HG03280 (cell line): ENCODE measurements around the gene ZGRF1.
"Not testable (repeated sequence)": the region's sequence is repeated elsewhere in the genome, so short reads cannot be mapped to it uniquely, and the experiment has no call there.

Experiments
- ATAC-seq: cut with Tn5 transposase; IDR thresholded peaks from one replicate; pipeline ENCODE4 v1.9.1; 2021; ENCODE audit warnings: mild to moderate bottlenecking, moderate library complexity; ENCODE audit not compliant: unreplicated experiment

ZGRF1 gene

DNA sequence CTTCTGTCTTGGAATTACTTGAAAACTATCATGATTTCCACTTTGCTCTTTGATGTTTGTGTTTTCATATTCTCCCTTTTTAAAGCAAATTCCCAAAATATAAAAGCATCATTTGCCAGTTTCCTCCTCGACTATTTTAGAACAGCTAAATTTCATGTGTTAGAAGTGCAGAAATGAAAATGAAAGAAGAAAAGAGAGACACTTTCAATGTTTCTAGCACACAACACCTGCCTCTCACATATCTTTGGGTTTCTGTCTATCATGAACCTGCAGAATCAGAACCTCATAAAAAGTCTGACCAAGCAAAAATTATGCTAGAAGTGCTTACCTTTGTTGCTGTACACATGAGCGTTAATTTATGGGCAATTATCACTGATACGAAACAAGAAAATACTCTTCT is 118.8 kb downstream of the ZGRF1 start:
- ATAC-seq, result no peak

DNA sequence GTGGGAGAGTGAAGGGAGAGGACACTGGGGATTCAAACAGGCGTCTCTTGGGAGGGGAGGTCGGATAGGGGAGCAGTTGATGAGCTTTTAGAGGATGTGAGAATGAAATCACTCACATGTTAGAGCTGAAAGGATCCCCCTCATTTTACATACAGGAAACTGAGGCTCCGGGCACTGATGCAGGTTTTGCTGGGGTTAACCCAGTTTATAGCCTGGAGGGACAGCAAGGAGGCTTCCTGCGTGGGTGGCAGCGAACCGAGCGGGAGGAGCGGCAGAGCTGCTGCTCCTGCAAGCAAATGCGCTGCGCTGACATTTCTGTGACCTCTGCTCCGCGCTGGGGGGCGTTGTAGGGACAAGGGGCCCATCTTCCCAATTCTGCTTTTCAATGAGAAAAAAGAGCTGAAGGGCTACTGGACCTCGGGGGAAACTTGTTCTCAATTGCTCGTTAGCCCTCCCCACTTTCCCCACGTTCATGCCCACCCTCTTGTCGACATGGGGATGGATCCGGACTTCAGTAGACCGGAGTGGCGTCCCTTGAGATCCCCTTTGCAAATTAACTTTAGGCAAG is 119.6 kb downstream of the ZGRF1 start:
- ATAC-seq, result peak; percentile 7

DNA sequence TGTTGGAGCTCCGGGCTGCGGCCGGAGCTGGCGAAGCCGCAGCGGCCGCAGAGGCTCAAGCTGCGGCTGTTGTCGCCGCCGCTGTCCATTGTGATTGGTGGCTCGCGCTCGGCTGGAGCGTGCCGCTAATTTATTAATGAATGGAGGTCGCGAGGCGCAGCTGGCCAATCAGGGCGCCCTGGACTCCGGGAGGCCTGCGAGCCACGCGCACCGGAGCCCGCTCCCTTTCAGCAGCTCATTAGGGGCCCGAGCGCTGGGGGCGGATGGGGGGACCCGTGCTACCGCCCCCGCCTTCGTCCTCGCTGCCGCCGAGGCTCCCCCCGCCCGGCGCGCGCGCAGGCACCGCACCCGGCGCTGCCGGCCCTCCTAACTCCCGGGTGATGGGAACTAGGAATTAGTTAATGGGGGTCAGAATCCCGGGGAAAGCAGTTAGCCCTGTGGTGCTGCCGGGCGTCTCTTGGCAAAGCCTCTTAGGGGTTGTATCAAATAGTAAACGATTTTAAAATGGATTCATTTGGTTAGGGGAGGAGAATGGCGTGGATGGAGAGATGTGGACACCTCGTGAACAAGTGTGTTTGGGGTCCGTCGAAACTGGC is 120.1 kb downstream of the ZGRF1 start:
- peak; percentile 25 for ATAC-seq

DNA sequence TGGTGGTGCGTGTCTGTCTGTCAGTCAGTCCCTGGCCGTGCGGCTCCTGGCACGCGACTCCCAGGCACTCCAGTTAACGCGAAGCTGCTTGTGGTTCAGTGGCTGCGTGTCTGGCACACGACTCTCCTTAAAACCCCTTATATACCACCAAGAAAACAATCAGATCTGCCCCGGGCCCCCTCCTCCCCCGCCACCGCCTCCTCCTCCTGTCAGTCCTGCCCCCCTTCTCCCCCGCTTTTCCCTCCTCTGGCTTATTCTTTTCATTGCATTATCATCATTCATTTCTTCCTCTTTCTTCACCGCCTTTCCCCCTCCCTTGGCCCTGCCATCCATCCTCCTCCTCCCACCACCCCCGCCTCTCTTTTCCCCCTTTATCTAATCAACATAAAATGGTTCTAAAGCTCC is 120.6 kb downstream of the ZGRF1 start, which contains the start of gene NEUROG2:
TSS of gene NEUROG2 (minus strand) at position 115 of the 405 bp plus-strand sequence. CDS start 705 bp downstream, outside the sequence.
- ATAC-seq, result no peak

DNA sequence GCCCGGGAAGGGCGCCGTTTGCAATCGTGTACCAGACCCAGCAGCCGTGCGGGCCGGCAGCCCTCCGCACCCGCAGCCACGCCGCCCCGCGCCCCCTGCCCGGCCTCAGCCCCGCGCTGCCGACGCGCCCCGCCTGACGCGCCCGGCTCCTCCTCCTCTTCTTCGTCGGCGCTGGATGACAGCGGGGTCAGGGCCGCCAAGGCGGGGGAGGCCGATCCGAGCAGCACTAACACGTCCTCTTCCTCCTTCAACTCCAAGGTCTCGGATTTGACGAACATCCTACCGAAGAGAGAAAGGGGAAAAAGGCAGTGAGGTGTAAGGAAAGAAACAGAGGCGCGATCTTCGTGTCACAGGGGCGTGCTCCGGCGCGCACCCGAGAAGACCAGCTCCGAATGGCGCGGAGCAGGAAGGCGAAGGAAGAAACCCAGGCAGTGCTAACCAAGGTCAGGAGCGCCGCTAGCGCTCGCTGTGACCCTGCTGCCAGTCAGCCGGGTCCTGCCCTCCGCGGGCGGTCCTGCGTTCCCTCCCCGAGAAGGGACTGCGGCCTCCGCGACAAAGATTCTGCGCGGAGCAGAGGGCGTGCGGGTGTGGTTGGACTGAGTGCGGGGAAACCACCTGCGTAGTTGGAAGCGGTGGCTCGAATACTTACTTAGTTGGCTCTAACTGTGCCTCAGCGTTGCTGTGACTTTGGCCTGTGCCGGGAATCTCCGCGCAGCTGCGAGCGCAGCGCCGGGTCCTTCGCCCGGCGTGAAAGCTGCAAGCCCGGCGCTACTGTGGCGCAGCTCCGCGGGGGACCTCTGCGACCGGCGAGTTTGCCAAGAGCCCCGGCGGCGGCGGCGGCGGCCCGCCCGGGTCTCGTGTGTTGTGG is 121.3 kb downstream of the ZGRF1 start:
- ATAC-seq, result peak; percentile 40

DNA sequence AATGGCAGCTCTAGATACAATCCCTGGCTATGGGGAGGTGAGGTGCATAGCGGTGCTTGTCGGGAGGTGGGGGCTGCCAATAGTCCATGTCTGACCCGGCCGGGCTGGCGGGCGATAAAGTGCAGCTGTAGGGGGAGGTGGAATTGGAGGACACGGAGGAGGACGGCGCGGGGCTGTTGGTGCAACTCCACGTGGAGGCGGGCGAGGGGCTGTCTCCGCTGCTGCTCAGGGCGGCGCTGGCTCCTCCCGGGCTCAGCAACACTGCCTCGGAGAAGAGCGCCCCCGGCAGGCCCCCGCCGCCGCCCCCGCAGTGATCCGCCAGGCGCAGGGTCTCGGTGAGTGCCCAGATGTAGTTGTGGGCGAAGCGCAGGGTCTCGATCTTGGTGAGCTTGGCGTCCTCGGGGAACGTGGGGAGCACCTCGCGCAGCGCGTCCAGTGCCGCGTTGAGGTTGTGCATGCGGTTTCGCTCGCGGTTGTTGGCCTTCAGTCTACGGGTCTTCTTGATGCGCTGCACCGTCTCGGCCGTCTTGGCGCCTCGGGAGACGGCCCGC is 122.0 kb downstream of the ZGRF1 start:
- ATAC-seq, result peak; percentile 18

DNA sequence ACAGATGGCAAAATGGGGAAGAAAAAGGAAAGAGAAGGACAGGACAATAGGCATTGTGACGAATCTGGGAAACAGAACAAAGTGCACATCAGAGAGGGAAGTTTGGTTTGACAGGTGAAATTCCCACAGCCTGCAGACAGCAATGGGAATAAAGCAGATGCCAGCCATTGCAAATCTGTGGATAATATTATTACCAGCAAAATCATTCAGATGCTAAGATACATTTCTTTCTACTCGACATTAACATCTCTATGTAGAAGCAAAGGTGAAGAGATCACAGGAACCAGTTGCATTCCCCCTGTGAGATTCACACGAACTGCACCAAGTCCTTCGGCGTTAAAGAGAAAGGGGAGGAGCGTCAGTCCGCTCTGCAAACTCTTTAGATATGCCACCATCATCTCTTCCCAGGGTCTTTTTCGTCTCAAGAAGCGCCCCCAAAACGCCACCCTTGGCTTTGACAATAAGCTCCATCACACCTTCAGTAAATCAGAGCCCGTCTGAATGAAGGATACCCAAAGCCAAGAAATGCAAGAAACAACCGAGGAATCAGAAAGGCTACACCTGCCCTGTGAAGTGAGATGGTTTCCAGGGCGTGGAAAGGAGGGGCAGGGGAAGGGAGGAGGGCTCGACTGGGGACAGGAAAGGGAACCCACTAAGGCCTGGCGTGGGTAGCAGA is 122.6 kb downstream of the ZGRF1 start:
- ATAC-seq, result peak; percentile 19

DNA sequence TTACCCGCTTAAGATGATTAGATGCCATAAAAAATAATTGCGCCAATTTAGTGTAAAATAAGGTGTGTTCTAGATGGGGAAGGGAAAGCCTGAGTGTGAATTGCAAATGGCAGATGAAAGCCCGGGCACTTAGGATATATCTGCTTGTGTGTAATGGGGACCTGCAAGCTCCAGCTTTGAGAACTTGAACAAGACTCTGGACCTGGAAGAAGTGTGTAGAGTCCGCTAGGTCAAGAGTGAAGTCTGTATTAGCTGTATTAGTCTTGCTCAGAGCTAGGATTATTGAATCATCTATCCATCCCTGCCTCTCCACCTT is 124.9 kb downstream of the ZGRF1 start:
- no peak for ATAC-seq

DNA sequence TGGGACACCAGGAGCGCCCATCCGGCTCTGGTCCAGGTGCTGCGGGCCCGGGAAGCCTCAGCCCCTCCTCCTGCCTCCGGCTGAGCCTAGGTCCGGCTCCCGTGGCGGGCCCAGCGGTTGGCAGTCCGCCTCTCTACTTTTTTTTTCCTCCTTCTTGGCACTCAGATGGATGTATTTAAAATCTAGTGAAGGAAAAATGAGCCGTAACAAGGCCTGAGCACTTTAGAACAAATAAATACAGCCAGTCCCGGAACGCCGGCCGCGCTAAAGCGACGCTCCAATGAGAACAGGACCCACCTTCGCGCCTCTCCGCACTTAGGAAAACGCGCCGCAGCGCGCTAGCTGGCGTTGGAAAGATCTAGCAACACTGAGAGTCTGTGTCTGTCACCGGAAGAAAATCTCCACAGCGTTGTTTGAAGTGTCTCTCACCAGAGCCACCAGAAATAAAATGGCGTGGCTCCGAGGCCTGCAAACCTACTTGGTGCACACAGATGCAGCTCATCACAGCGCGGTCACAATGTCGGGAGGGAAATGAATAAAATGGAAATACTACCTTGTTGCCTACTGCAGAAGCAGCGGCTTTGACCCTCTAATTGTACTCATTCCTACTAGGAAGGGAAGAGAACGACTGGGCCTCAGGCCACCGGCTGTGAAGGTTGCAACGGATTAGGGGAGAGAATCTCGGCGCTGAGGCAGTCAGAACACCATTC is 125.5 kb downstream of the ZGRF1 start:
- ATAC-seq, result no peak

DNA sequence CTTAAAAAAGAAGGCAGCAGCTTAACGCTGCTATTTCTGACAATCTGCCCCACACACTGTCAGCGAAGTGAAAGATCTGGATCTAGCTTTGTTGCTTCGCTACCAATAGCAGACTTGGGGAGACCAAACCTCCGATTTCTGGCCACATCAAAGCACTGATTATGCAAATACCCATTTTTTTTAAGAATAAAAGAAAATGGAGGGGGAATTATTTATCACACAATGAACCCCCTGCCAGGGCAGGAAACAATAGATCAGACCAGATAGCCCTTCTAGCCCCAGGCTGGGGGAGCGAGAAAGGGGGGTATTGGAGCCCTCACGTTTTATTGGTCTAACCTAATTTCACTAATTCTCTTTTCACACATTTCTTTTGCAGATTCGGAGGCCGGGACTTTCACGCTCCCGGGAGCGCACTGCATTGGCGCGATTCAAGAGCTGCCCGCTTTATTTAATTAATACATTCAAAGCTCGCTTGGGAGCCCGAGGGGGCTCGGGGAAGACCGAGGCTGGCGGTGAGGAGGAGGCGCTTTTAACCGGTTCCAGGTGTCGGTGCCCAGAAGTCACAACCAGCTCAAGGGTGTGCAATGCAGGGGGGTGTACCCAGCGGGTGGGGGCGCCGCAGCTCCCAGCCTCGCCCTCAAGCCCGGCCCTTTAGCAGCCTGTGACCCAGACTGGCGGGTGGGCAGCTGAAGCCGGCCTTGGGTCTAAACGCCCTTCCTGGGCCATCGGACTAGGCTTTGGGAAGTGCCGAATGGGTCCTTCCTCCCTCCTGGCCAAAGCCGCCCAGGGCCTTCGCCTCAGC is 126.2 kb downstream of the ZGRF1 start:
- ATAC-seq, result no peak

DNA sequence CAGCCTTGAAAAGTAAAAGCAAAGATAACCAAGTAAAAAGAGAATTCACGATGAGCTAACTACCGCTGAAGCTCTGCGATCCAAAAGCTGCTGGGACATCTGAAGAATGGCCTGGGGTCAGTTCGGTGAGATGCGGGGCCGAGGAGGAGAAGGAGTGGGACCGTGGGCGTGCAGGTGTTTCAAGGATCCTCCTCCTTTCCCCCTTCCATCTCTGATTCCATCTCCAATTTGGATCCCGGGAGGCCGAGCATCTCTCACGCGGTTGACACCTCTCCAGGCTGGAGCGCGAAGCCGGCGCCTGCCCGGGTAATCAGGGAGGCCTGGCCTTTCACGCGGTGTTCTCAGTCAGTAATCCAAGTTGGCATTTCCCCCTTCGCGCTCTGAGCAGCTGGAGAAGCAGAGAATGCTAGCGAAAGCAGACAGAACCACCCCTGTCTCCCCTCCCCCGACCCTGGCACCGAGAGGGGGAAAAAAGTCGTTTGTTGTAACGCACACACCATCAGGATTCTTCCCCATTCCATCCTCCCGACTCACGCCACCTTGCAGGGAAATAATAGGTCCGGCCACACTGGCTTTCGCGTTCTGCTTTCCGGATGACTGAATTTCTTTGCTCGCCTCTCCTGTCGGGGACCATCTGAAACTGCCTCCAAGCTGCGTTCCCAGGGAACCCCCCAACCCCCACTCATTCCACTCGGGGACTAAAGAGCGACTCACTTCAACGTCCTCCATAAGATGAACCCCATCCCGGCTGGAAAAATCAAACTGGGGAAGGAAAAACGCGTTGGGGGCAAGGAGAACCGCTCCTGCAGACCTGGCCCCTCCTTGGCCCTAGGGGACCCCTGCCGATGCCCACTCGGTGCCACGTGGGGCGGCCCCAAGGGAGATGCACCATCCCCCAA is 127.2 kb downstream of the ZGRF1 start:
- ATAC-seq, result no peak

DNA sequence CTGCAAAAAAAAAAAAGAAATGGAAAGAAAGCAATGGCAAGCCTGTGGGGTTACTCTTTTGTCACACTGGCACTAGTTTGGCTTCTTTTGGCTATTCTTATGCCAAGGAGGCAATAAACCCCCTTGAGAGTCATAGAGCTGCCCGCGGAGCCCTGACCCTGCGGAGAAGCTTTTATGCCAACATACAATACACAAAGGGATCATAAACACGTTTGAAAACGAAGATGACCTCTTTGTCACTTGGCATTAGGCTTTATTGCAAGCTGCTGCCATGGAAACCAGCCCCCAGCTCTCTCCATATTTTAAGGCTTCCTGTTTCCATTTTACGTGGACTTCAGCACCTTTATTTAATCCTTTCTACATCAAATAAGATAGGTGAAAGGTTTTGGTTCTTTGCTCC is 128.4 kb downstream of the ZGRF1 start:
- no peak for ATAC-seq

DNA sequence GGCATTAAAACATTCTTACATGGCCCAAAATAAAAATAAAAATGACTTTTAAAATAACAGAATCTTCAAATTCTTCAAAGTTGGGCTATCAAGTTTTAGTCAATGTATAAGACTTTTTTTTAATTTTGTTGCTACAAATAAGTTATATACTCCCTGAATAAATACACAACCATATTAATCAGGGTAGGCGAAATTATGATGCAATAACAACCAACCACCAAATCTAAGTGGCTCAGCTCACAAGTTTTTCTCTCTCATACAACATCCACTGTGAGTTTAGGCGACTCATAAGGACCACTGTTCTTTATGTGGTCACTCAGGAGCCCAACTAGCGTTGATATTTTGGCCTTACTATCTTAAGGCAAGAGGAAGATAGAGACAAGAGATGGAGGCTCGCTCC is 131.9 kb downstream of the ZGRF1 start:
- ATAC-seq, result no peak

DNA sequence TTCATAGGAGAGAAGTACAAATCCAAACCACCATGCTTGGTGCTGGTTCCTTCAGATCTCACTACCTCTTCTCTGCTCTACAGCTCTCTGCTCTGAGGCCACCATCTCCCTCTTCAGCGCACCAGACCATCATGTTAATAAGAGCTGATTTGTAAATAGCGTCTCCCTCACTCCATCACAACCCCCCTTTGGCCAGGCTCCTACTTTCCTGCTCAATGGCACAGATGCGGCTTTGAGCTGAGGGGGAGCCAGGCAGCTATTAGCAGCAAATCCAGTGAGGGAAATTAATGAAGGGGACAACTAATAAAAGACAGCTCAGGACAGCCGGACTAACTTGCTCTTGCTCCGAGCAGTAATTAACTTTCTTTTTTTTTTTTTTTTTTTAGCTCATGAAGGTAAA is 133.8 kb downstream of the ZGRF1 start:
- no peak for ATAC-seq

DNA sequence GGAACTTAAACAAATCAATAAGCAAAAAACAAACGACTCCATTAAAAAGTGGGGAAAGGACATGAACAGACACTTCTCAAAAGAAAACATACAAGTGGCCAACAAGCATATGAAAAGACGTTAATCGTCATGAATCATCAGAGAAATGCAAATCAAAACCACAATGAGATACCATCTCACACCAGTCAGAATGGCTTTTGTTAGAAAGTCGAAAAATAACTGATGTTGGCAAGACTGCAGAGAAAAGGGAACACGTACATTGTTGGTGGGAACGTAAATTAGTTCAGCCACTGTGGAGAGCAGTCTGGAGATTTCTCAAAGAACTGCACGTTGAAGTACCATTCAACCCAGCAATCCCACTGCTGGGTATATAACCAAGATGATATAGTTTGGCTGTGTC is 144.4 kb downstream of the ZGRF1 start:
- ATAC-seq, result no peak

DNA sequence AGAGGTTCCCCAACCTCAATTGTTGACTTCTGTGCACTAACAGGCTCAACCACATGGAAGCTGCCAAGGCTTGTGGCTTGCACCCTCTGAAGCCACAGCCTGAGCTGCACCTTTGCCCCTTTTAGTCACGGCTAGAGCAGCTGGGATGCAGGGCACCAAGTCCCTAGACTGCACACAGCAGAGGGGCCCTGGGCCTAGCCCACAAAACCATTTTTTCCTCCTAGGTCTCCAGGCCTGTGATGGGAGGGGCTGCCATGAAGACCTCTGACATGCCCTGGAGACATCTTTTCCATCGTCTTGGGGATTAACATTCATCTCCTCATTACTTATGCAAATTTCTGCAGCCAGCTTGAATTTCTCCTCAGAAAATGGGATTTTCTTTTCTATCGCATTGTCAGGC is 145.9 kb downstream of the ZGRF1 start:
- ATAC-seq, result not testable (repeated sequence)
